ENCODE measurements around the gene BDH1.

GRCh38 chr3:197600796-197601565 lies 45.2 kb upstream of the BDH1 start:
- TF ChIP-seq, protein P1, sequence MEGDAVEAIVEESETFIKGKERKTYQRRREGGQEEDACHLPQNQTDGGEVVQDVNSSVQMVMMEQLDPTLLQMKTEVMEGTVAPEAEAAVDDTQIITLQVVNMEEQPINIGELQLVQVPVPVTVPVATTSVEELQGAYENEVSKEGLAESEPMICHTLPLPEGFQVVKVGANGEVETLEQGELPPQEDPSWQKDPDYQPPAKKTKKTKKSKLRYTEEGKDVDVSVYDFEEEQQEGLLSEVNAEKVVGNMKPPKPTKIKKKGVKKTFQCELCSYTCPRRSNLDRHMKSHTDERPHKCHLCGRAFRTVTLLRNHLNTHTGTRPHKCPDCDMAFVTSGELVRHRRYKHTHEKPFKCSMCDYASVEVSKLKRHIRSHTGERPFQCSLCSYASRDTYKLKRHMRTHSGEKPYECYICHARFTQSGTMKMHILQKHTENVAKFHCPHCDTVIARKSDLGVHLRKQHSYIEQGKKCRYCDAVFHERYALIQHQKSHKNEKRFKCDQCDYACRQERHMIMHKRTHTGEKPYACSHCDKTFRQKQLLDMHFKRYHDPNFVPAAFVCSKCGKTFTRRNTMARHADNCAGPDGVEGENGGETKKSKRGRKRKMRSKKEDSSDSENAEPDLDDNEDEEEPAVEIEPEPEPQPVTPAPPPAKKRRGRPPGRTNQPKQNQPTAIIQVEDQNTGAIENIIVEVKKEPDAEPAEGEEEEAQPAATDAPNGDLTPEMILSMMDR (IDR thresholded peaks at IDR 0.05), result no peak
- TF ChIP-seq POLR2A (IDR thresholded peaks at IDR 0.05), result no peak

All from esophagus squamous epithelium (tissue), 4 donors.